K562 (cell line): ENCODE data around the gene CACNA1C.

Experiments used
- TAF1 ChIP-seq: IDR thresholded peaks from 2 replicates; pipeline ENCODE4 v1.6.1; 2011; ENCODE audit warnings: mild to moderate bottlenecking, low read length, moderate library complexity; ENCODE audit not compliant: insufficient read depth, control insufficient read depth, severe bottlenecking; ENCODE audit errors: extremely low read depth
- ZNF79 ChIP-seq: fragments of 250-450 bp; sonication (Bioruptor Pico); IDR thresholded peaks from 2 replicates; pipeline ENCODE4 v1.4.0; 2020; ENCODE audit warnings: low read depth, mild to moderate bottlenecking, moderate library complexity
- TF ChIP-seq, protein P1 (sequence below), 2 experiments: fragments of 450-650 bp; IDR thresholded peaks; 2 replicates each; pipeline ENCODE4 v1.6.1; 2016; ENCODE audit warnings: mild to moderate bottlenecking in 2 of 2, borderline replicate concordance in 1 of 2, low read depth in 1 of 2, moderate library complexity in 1 of 2

DNA sequence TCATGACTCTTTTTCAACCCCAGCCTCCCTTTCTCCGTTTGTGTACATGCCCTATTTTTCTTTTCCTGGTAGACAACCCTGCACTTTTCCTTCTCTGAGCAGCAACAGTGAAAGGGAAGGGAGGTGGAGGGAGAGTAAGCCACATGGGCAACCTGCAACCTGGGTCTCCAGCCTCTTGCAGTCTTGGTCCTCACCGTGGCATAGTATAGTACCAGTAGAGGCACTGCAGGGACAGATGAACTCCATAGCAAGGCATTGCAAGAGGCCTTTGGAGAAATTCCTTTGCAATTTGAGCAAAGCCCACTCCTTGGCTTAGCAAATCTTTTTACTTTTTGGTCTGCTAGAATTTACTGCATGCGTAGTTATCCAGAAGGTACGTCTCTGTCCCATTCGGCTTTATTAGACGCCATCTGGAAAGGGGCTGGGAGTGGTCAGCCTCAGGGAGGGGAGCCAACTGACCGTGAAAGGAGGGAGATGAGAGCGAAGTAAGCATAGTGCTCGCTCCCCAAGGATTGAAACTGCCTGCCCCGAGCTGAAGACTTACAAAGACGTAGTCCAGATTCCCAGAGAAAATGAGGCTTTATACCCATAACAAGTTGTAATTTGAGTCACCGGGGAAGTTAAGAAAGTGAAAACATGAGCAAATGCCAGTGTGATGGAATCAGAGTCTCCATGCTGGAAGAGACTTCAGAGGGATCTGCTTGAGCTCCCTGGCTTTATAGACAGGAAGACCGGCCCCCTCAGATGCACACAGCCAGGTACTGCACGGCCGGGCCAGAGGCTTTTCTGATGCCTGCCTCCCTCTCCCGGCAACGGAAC is 332.0 kb downstream of the CACNA1C start:
- TF ChIP-seq TAF1 (no peak), ZNF79 (CRISPR knock-in tag) (no peak)
- TF ChIP-seq, protein P1, sequence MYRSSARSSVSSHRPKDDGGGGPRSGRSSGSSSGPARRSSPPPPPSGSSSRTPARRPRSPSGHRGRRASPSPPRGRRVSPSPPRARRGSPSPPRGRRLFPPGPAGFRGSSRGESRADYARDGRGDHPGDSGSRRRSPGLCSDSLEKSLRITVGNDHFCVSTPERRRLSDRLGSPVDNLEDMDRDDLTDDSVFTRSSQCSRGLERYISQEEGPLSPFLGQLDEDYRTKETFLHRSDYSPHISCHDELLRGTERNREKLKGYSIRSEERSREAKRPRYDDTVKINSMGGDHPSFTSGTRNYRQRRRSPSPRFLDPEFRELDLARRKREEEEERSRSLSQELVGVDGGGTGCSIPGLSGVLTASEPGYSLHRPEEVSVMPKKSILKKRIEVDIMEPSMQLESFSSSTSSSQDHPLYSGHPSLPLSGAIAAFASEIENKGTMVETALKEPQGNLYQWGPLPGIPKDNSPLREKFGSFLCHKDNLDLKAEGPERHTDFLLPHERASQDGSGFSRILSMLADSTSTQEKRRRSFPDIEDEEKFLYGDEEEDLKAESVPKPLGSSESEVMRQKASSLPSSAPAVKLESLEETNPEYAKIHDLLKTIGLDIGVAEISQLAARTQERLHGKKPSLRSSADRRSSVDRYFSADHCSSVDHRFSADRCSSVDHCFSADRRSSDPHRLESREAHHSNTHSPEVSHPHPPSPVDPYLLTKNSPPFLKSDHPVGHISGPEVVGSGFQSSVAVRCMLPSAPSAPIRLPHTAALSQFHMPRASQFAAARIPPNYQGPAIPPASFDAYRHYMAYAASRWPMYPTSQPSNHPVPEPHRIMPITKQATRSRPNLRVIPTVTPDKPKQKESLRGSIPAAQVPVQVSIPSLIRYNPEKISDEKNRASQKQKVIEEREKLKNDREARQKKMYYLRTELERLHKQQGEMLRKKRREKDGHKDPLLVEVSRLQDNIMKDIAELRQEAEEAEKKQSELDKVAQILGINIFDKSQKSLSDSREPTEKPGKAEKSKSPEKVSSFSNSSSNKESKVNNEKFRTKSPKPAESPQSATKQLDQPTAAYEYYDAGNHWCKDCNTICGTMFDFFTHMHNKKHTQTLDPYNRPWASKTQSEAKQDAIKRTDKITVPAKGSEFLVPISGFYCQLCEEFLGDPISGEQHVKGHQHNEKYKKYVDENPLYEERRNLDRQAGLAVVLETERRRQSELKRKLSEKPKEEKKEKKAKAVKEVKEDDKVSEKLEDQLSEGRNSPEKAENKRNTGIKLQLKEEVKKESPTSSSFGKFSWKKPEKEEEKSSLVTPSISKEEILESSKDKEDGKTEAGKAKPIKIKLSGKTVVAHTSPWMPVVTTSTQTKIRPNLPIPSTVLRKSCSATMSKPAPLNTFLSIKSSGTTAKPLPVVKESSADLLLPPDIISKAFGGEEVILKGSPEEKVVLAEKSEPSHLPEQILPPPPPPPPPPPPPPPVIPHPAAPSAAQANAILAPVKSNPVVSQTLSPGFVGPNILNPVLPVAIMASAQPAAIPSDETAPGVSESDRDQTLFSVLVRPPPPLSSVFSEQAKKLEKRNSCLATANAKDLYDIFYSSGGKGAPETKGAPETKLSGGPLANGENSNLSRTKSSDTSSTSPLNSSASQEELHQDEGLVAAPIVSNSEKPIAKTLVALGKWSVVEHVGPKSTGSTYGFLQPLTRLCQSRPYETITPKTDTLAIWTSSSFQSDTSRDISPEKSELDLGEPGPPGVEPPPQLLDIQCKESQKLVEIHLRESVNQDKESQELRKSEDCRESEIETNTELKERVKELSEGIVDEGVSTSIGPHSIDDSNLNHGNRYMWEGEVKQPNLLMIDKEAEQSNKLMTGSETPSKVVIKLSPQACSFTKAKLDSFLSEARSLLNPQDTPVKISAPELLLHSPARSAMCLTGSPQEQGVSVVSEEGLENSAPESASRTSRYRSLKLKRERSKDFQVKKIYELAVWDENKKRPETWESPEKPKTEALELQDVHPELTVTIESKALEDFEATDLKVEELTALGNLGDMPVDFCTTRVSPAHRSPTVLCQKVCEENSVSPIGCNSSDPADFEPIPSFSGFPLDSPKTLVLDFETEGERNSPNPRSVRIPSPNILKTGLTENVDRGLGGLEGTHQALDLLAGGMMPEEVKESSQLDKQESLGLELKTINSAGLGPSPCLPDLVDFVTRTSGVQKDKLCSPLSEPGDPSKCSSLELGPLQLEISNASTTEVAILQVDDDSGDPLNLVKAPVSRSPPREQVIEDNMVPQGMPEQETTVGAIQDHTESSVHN (IDR thresholded peaks at IDR 0.05; ENCODE audit: borderline replicate concordance in 1 of 2, low read depth in 1 of 2) = no peak
